Mesenchymal stem cell (in vitro differentiated cells and primary cell): Measurements from ENCODE around the gene SERINC5.
A peak's percentile ranks its signal among the peaks of the same experiment; 100 is the strongest.

Experiments
- DNase-seq: peaks from one replicate; pipeline ENCODE4 v3.0.0-alpha.2; 2013
- H2AFZ ChIP-seq: one replicate; pipeline ENCODE4 v1.6.1; 2013; ENCODE audit warnings: low read depth, mild to moderate bottlenecking, control low read depth, inconsistent platforms, low read length, moderate library complexity
- H2AK5ac ChIP-seq: 2 replicates; pipeline ENCODE4 v1.6.1; 2013; ENCODE audit warnings: low read length, moderate library complexity, mild to moderate bottlenecking, inconsistent platforms; ENCODE audit not compliant: severe bottlenecking
- H2BK120ac ChIP-seq: one replicate; pipeline ENCODE4 v1.6.1; 2013; ENCODE audit warnings: low read depth, mild to moderate bottlenecking, inconsistent platforms, low read length, moderate library complexity
- H2BK12ac ChIP-seq, 2 experiments: one replicate each; pipeline ENCODE4 v1.6.1; 2013; ENCODE audit warnings: inconsistent platforms in 2 of 2, low read length in 2 of 2, mild to moderate bottlenecking in 2 of 2, moderate library complexity in 2 of 2, control low read depth in 1 of 2
- H2BK15ac ChIP-seq: one replicate; pipeline ENCODE4 v1.6.1; 2013; ENCODE audit warnings: mild to moderate bottlenecking, low read depth, inconsistent platforms; ENCODE audit not compliant: poor library complexity, severe bottlenecking
- H2BK5ac ChIP-seq: 2 replicates; pipeline ENCODE4 v1.6.1; 2013; ENCODE audit warnings: low read depth, mild to moderate bottlenecking, low read length, control low read depth, inconsistent platforms; ENCODE audit not compliant: poor library complexity, severe bottlenecking
- H3K14ac ChIP-seq, 2 experiments: one replicate each; pipeline ENCODE4 v1.6.1; 2013; ENCODE audit warnings: inconsistent platforms in 2 of 2, low read length in 2 of 2, control low read depth in 1 of 2, mild to moderate bottlenecking in 1 of 2, moderate library complexity in 1 of 2
- H3K18ac ChIP-seq, 2 experiments: one replicate each; pipeline ENCODE4 v1.6.1; 2013; ENCODE audit warnings: inconsistent platforms in 2 of 2, low read length in 2 of 2, control low read depth in 1 of 2, low read depth in 1 of 2, mild to moderate bottlenecking in 1 of 2
- H3K23ac ChIP-seq, 2 experiments: one replicate each; pipeline ENCODE4 v1.6.1; 2013; ENCODE audit warnings: inconsistent platforms in 2 of 2, low read length in 2 of 2, mild to moderate bottlenecking in 2 of 2, moderate library complexity in 2 of 2, control low read depth in 1 of 2
- H3K27ac ChIP-seq: 2 replicates; pipeline ENCODE4 v1.5.1; 2013; ENCODE audit warnings: mild to moderate bottlenecking, moderate library complexity, low read length, control low read depth, inconsistent platforms; ENCODE audit not compliant: poor library complexity, severe bottlenecking
- H3K27me3 ChIP-seq, 2 experiments: 2 replicates each; pipeline versions ENCODE4 v1.6.1 to v1.7.0; 2013; ENCODE audit warnings: low read length in 2 of 2, mild to moderate bottlenecking in 2 of 2, moderate library complexity in 2 of 2, control low read depth in 1 of 2, inconsistent platforms in 1 of 2; ENCODE audit not compliant: control insufficient read depth in 1 of 2, insufficient read depth in 1 of 2
- H3K36me3 ChIP-seq, 2 experiments: 2 replicates each; pipeline versions ENCODE4 v1.6.1 to v1.7.0; 2013; ENCODE audit warnings: low read length in 2 of 2, control low read depth in 1 of 2, inconsistent platforms in 1 of 2, low read depth in 1 of 2, mild to moderate bottlenecking in 1 of 2; ENCODE audit not compliant: insufficient read depth in 2 of 2, control insufficient read depth in 1 of 2
- H3K4ac ChIP-seq, 2 experiments: one replicate each; pipeline ENCODE4 v1.6.1; 2013; ENCODE audit warnings: inconsistent platforms in 2 of 2, low read length in 2 of 2, mild to moderate bottlenecking in 2 of 2, moderate library complexity in 2 of 2, control low read depth in 1 of 2, low read depth in 1 of 2
- H3K4me1 ChIP-seq: 2 replicates; pipeline ENCODE4 v1.6.1; 2013; ENCODE audit warnings: low read depth, low read length, control low read depth; ENCODE audit not compliant: control insufficient read depth, insufficient read depth
- H3K4me2 ChIP-seq: 2 replicates; pipeline ENCODE4 v1.6.1; 2013; ENCODE audit warnings: low read length, mild to moderate bottlenecking, inconsistent platforms; ENCODE audit not compliant: poor library complexity, severe bottlenecking
- H3K4me3 ChIP-seq, 2 experiments: 2 replicates each; pipeline versions ENCODE4 v1.5.1 to v1.7.0; 2013; ENCODE audit warnings: low read length in 2 of 2, mild to moderate bottlenecking in 2 of 2, control low read depth in 1 of 2, low read depth in 1 of 2; ENCODE audit not compliant: insufficient read depth in 1 of 2
- H3K79me1 ChIP-seq: replicated peaks from 2 replicates; pipeline ENCODE4 v1.6.1; 2013; ENCODE audit warnings: mild to moderate bottlenecking, control low read depth, low read length, inconsistent platforms; ENCODE audit not compliant: poor library complexity, severe bottlenecking
- H3K9ac ChIP-seq: 2 replicates; pipeline ENCODE4 v1.7.0; 2013; ENCODE audit warnings: mild to moderate bottlenecking, low read length, moderate library complexity
- H3K9me3 ChIP-seq: 2 replicates; pipeline ENCODE4 v1.7.0; 2013; ENCODE audit warnings: mild to moderate bottlenecking, low read length; ENCODE audit not compliant: control insufficient read depth
- H4K8ac ChIP-seq: one replicate; pipeline ENCODE4 v1.6.1; 2013; ENCODE audit warnings: inconsistent platforms, mild to moderate bottlenecking, low read length, moderate library complexity
- H4K91ac ChIP-seq: one replicate; pipeline ENCODE4 v1.6.1; 2013; ENCODE audit warnings: mild to moderate bottlenecking, low read length, inconsistent platforms
- WGBS: methylation state at CpG from one replicate; pipeline ENCODE4 v1.1.7; 2013; ENCODE audit warnings: mixed read lengths; 5-methylcytosine and 5-hydroxymethylcytosine counted together

The SERINC5 gene

GRCh38 chr5:80069251-80069800 is 186.5 kb downstream of the SERINC5 start:
- no peak overlapping the region for H2AK5ac ChIP-seq
- H2BK5ac ChIP-seq, result no peak overlapping the region
- H3K9ac ChIP-seq, result peak overlapping the region; percentile 12
- no peaks in the 10 kb centered on the region for H3K79me1 ChIP-seq
- H3K27me3 ChIP-seq, result no peaks in the 10 kb centered on the region
- no peak overlapping the region for H3K4me2 ChIP-seq
- no peak overlapping the region for H2AFZ ChIP-seq
- WGBS, result 89% methylated on average over 4 of the region's 4 CpGs
- no peak overlapping the region for H3K18ac ChIP-seq
- no peak overlapping the region for H4K8ac ChIP-seq
- DNase-seq, result no peak
- H4K91ac ChIP-seq, result no peak overlapping the region
- H2BK120ac ChIP-seq, result no peak overlapping the region
- no peak overlapping the region for H2BK15ac ChIP-seq
- H3K4ac ChIP-seq, result no peak overlapping the region
- no peaks in the 10 kb centered on the region for H3K4me1 ChIP-seq
- no peak overlapping the region for H3K14ac ChIP-seq
- H3K4me3 ChIP-seq, result no peak overlapping the region
- no peak overlapping the region for H2BK12ac ChIP-seq
- H3K27ac ChIP-seq, result no peak overlapping the region
- no peaks in the 10 kb centered on the region for H3K9me3 ChIP-seq
- H3K23ac ChIP-seq, result no peak overlapping the region
- no peaks in the 10 kb centered on the region for H3K36me3 ChIP-seq

DNA sequence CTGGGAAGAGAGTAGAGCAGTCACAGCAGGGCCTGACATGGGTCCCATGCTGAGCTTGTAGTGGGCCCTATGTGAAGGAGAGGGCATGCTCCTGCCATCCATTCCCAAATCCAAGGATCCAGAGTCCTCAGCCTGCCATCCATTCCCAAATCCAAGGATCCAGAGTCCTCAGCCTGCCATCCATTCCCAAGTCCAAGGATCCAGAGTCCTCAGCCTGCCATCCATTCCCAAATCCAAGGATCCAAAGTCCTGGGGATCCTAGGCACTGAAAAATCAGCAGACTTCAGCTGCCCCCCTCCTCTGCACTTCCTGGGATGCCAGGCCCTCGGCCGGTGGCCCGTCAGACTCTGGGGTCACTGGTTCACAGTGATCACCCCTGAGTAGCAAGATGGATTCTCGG is 187.1 kb downstream of the SERINC5 start:
- DNase-seq, result no peak
- Histone ChIP-seq H2BK15ac (no peak overlapping the region), H2AK5ac (no peak overlapping the region), H3K9me3 (no peaks in the 10 kb centered on the region), H2AFZ (no peak overlapping the region), H3K4me3 (no peak overlapping the region), H3K23ac (no peak overlapping the region), H3K4ac (no peak overlapping the region), H4K8ac (peak overlapping the region; percentile 12), H4K91ac (no peak overlapping the region), H3K14ac (no peak overlapping the region), H3K4me2 (no peak overlapping the region), H2BK12ac (no peak overlapping the region), H3K27ac (no peak overlapping the region), H3K27me3 (no peaks in the 10 kb centered on the region), H3K79me1 (no peaks in the 10 kb centered on the region), H3K9ac (no peak overlapping the region), H3K18ac (no peak overlapping the region), H2BK5ac (no peak overlapping the region), H3K4me1 (no peaks in the 10 kb centered on the region), H3K36me3 (no peaks in the 10 kb centered on the region), H2BK120ac (no peak overlapping the region)
- 98% methylated on average over 3 of the region's 4 CpGs for WGBS

- 98% methylated on average over 5 of the region's 5 CpGs for WGBS
Measured at GRCh38 chr5:80068246-80068636, 187.6 kb downstream of the SERINC5 start.

GRCh38 chr5:80067531-80068245 is 188.2 kb downstream of the SERINC5 start:
- H3K4me1 ChIP-seq, result no peaks in the 10 kb centered on the region
- no peak overlapping the region for H3K9ac ChIP-seq
- no peak overlapping the region for H3K4ac ChIP-seq
- no peak overlapping the region for H3K14ac ChIP-seq
- H2AK5ac ChIP-seq, result no peak overlapping the region
- no peaks in the 10 kb centered on the region for H3K9me3 ChIP-seq
- no peak overlapping the region for H4K8ac ChIP-seq
- no peak overlapping the region for H3K4me2 ChIP-seq
- H3K18ac ChIP-seq, result no peak overlapping the region
- no peaks in the 10 kb centered on the region for H3K27me3 ChIP-seq
- no peaks in the 10 kb centered on the region for H3K79me1 ChIP-seq
- no peak overlapping the region for H2AFZ ChIP-seq
- no peak overlapping the region for H3K27ac ChIP-seq
- no peak overlapping the region for H2BK15ac ChIP-seq
- H4K91ac ChIP-seq, result no peak overlapping the region
- no peak overlapping the region for H3K23ac ChIP-seq
- 91% methylated on average over 8 of the region's 8 CpGs for WGBS
- H3K4me3 ChIP-seq, result no peak overlapping the region
- DNase-seq, result no peak
- no peak overlapping the region for H2BK12ac ChIP-seq
- H3K36me3 ChIP-seq, result no peaks in the 10 kb centered on the region
- no peak overlapping the region for H2BK120ac ChIP-seq
- H2BK5ac ChIP-seq, result no peak overlapping the region

More at GRCh38 chr5:80068246-80068636, 187.6 kb downstream of the SERINC5 start:
- Histone ChIP-seq H3K4me3 (no peak overlapping the region), H2AFZ (no peak overlapping the region), H2BK120ac (no peak overlapping the region), H3K27me3 (no peaks in the 10 kb centered on the region), H4K8ac (no peak overlapping the region), H2AK5ac (no peak overlapping the region), H3K18ac (no peak overlapping the region), H3K9ac (no peak overlapping the region), H3K14ac (no peak overlapping the region), H2BK5ac (no peak overlapping the region), H4K91ac (no peak overlapping the region), H3K23ac (no peak overlapping the region), H2BK15ac (no peak overlapping the region), H3K4ac (no peak overlapping the region), H3K4me1 (no peaks in the 10 kb centered on the region), H3K36me3 (no peaks in the 10 kb centered on the region), H3K27ac (no peak overlapping the region), H2BK12ac (no peak overlapping the region), H3K79me1 (no peaks in the 10 kb centered on the region), H3K9me3 (no peaks in the 10 kb centered on the region), H3K4me2 (no peak overlapping the region)
- DNase-seq, result no peak
